Esophagus muscularis mucosa (tissue), 4 donors: ENCODE results near the gene GPC5.

ENCODE experiments used
- EP300 ChIP-seq: sonication (generic); formaldehyde crosslinking; IDR thresholded peaks from one replicate; pipeline ENCODE4 v1.6.1; 2017; ENCODE audit warnings: antibody characterized with exemption
- POLR2A ChIP-seq: fragments of 450-650 bp; IDR thresholded peaks from one replicate; pipeline ENCODE4 v1.6.1; 2017; ENCODE audit warnings: antibody characterized with exemption, moderate library complexity, mild to moderate bottlenecking, low read depth
- POLR2AphosphoS5 ChIP-seq, 2 donors: sonication (generic); formaldehyde crosslinking; IDR thresholded peaks; one replicate each; pipeline ENCODE4 v1.6.1; 2017; ENCODE audit warnings: antibody characterized with exemption in 2 of 2
- TF ChIP-seq, protein P1 (sequence below), 3 experiments: fragments of 200-600 bp in 2 of 3; fragments of 450-650 bp in 1 of 3; sonication (generic) in 2 of 3; IDR thresholded peaks; one replicate each; pipeline ENCODE4 v1.5.1; 2017 to 2019; ENCODE audit warnings: antibody characterized with exemption in 3 of 3, mild to moderate bottlenecking in 2 of 3, moderate library complexity in 1 of 3

DNA sequence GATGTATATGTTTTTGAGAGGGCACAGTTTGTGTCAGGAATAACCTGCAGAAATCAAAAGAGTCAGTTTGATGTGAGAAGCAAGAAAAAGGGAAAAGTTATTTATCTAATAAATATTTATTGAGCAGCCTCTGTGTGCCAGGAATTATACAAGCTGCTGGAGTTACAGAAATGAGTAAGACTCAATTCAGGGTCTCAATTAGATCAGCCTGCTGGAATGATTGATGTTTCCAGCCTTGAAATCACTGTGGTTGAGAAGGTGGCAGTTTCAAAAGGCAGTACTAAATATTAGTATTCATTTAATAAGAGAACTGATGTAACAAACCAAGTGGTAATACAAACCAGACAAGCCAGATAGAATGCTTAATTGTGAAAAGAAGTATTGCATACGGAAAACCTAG lies 1045.8 kb downstream of the GPC5 start:
- TF ChIP-seq EP300 (no peak), POLR2A (no peak), POLR2AphosphoS5 (IDR thresholded peaks at IDR 0.05) (no peak)
- TF ChIP-seq, protein P1, sequence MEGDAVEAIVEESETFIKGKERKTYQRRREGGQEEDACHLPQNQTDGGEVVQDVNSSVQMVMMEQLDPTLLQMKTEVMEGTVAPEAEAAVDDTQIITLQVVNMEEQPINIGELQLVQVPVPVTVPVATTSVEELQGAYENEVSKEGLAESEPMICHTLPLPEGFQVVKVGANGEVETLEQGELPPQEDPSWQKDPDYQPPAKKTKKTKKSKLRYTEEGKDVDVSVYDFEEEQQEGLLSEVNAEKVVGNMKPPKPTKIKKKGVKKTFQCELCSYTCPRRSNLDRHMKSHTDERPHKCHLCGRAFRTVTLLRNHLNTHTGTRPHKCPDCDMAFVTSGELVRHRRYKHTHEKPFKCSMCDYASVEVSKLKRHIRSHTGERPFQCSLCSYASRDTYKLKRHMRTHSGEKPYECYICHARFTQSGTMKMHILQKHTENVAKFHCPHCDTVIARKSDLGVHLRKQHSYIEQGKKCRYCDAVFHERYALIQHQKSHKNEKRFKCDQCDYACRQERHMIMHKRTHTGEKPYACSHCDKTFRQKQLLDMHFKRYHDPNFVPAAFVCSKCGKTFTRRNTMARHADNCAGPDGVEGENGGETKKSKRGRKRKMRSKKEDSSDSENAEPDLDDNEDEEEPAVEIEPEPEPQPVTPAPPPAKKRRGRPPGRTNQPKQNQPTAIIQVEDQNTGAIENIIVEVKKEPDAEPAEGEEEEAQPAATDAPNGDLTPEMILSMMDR (IDR thresholded peaks at IDR 0.05): no peak
